Esophagus squamous epithelium (tissue), 5 donors: ENCODE results near the gene ZSCAN21. TPM values are rescaled to one million over a fixed set of nuclear protein-coding genes. Genes with fewer than 3 reads are reported as not detected.

Experiments
- DNase-seq: peaks from one replicate; lab custom pipeline; 2025; lab: John Stamatoyannopoulos, UW
- H3K27ac ChIP-seq, 4 donors: fragments of 200-600 bp; sonication (generic); one replicate each; pipeline ENCODE4 v1.5.1; 2016 to 2019; ENCODE audit warnings: mild to moderate bottlenecking in 1 of 4
- H3K27me3 ChIP-seq, 4 donors: fragments of 200-600 bp; sonication (generic); 1 replicate in 3 of 4; 2 replicates in 1 of 4; pipeline versions ENCODE4 v1.5.1 to v1.6.0; 2017 to 2021; ENCODE audit warnings: antibody characterized with exemption in 1 of 4
- H3K36me3 ChIP-seq, 3 donors: fragments of 200-600 bp; sonication (generic); one replicate each; pipeline ENCODE4 v1.5.1; 2016 to 2019
- H3K4me1 ChIP-seq, 3 donors: fragments of 200-600 bp; sonication (generic); one replicate each; pipeline ENCODE4 v1.5.1; 2017 to 2019
- H3K4me3 ChIP-seq, 4 donors: fragments of 200-600 bp; sonication (generic); 1 replicate in 3 of 4; 2 replicates in 1 of 4; pipeline ENCODE4 v1.5.1; 2016 to 2019; ENCODE audit warnings: mild to moderate bottlenecking in 2 of 4, moderate library complexity in 1 of 4
- H3K9me3 ChIP-seq, 3 donors: fragments of 200-600 bp; sonication (generic); one replicate each; pipeline ENCODE4 v1.5.1; 2016 to 2019
- CTCF ChIP-seq, 6 experiments: fragments of 450-650 bp in 4 of 6; fragments of 200-600 bp in 2 of 6; sonication (generic) in 2 of 6; IDR thresholded peaks; one replicate each; pipeline ENCODE4 v1.5.1; 2016 to 2019; ENCODE audit warnings: antibody characterized with exemption in 6 of 6, mild to moderate bottlenecking in 4 of 6, moderate library complexity in 4 of 6
- POLR2A ChIP-seq, 4 donors: fragments of 450-650 bp; IDR thresholded peaks; one replicate each; pipeline ENCODE4 v1.6.1; 2017; ENCODE audit warnings: antibody characterized with exemption in 4 of 4, mild to moderate bottlenecking in 4 of 4, moderate library complexity in 3 of 4
- WGBS, 2 donors: methylation state at CpG; one replicate each; pipeline ENCODE4 v1.1.5; 2018; 5-methylcytosine and 5-hydroxymethylcytosine counted together
- intact Hi-C: fragments of 100-400 bp; cut with DNase I; formaldehyde crosslinking; loops from one replicate; pipeline ENCODE4 v1.15.0; 2022
- total RNA-seq, 4 donors: library from RNA; depleted of rRNA; stranded (reverse); fragments of >200 nt; gene quantifications; one replicate each; pipeline ENCODE4 v1.1.0, GENCODE V29; 2016
- donor health status: DM: yes; HTN: yes; CAD: no.

ZSCAN21 gene
- total RNA-seq, 4 donors from 2014 or later, result 3.7 to 12.0 (median 8.0) TPM

GRCh38 chr7:100090527-100091410 is 41.2 kb downstream of the ZSCAN21 start:
- no peak for TF ChIP-seq POLR2A (IDR thresholded peaks at IDR 0.05)
- TF ChIP-seq CTCF (IDR thresholded peaks at IDR 0.05), result no peak
- H3K4me1 ChIP-seq, result peaks cover 5 to 47% (median 17%) of the 10 kb centered on the region in 3 donors
- H3K27ac ChIP-seq, result peak overlapping the region in 3 of 4 donors; percentile 87 to 89 (median 88)
- DNase-seq, result no peak
- no peak overlapping the region for H3K4me3 ChIP-seq
- intact Hi-C loops, result no loop called here
- H3K27me3 ChIP-seq, result no peaks in the 10 kb centered on the region
- H3K9me3 ChIP-seq, result no peaks in the 10 kb centered on the region
- 73 to 83% methylated on average over 9 to 13 of the region's 14 CpGs for WGBS, 2 donors
- peaks cover 21 to 60% (median 47%) of the 10 kb centered on the region in 3 donors for H3K36me3 ChIP-seq

- 40 to 79% methylated on average over 7 to 10 of the region's 19 CpGs for WGBS, 2 donors
- H3K36me3 ChIP-seq, result peaks cover 25 to 68% (median 55%) of the 10 kb centered on the region in 3 donors
- intact Hi-C loops, result no loop called here
- H3K4me1 ChIP-seq, result peaks cover 5 to 47% (median 17%) of the 10 kb centered on the region in 3 donors
- no peak overlapping the region for H3K4me3 ChIP-seq
- no peaks in the 10 kb centered on the region for H3K27me3 ChIP-seq
- peak overlapping the region in 1 of 4 donors; percentile 87 for H3K27ac ChIP-seq
- TF ChIP-seq POLR2A (IDR thresholded peaks at IDR 0.05), result no peak
- TF ChIP-seq CTCF (IDR thresholded peaks at IDR 0.05), result no peak
- no peaks in the 10 kb centered on the region for H3K9me3 ChIP-seq
- DNase-seq, result no peak
Measured at GRCh38 chr7:100091411-100092181, 42.0 kb downstream of the ZSCAN21 start.

GRCh38 chr7:100093054-100093453 is 43.5 kb downstream of the ZSCAN21 start:
- 52 to 70% methylated on average over 6 to 7 of the region's 8 CpGs for WGBS, 2 donors
- intact Hi-C loops, result no loop called here
- TF ChIP-seq POLR2A (IDR thresholded peaks at IDR 0.05) (no peak), CTCF (IDR thresholded peaks at IDR 0.05) (no peak)
- no peak for DNase-seq
- Histone ChIP-seq H3K4me3 (no peak overlapping the region), H3K9me3 (no peaks in the 10 kb centered on the region), H3K36me3 (peaks cover 36 to 83% (median 65%) of the 10 kb centered on the region in 3 donors), H3K27me3 (no peaks in the 10 kb centered on the region), H3K4me1 (peaks cover 4 to 46% (median 15%) of the 10 kb centered on the region in 3 donors), H3K27ac (no peak overlapping the region)

GRCh38 chr7:100093498-100093897 is 43.9 kb downstream of the ZSCAN21 start:
- DNase-seq, result no peak
- Histone ChIP-seq H3K4me3 (no peak overlapping the region), H3K36me3 (peaks cover 39 to 87% (median 70%) of the 10 kb centered on the region in 3 donors), H3K9me3 (no peaks in the 10 kb centered on the region), H3K4me1 (peaks cover 0 to 46% (median 10%) of the 10 kb centered on the region in 3 donors), H3K27me3 (no peaks in the 10 kb centered on the region), H3K27ac (no peak overlapping the region)
- TF ChIP-seq CTCF (IDR thresholded peaks at IDR 0.05), result no peak
- no peak for TF ChIP-seq POLR2A (IDR thresholded peaks at IDR 0.05)
- intact Hi-C loops, result no loop called here
- WGBS, 2 donors, result 56 to 60% methylated on average over 1 to 9 of the region's 13 CpGs
